Putamen (tissue), 1 donor: ENCODE data around the gene MAPK4.
A peak's percentile ranks its signal among the peaks of the same experiment; 100 is the strongest.
"Not testable (repeated sequence)": the region's sequence is repeated elsewhere in the genome, so short reads cannot be mapped to it uniquely, and the experiment has no call there.

Experiments used
- DNase-seq: peaks from one replicate; pipeline ENCODE4 v3.0.0-alpha.2; 2016; ENCODE audit warnings: low spot score

Gene MAPK4

GRCh38 chr18:50559752-50560680, at the start of gene MAPK4:
MAPK4 (plus strand) TSS chr18:50560087; CDS start chr18:50663959, 103,872 bp downstream.
- DNase-seq, result peak; percentile 50

DNA sequence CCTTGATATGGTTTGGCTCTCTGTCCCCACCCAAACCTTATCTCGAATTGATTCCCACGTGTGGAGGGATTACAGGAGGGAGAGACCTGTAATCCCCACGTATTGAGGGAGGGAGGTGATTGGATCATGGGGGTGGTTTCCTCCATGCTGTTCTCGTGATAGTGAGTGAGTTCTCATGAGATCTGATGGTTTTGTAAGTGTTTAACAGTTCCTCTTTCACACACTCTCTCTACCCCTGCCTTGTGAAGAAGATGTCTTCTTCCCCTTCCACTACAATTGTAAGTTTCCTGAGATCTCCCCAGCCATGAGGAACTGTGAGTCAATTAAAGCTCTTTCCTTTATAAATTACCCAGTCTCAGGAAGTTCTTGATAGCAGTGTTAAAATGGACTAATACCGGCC, 42.6 kb upstream of the MAPK4 start:
- not testable (repeated sequence) for DNase-seq

- DNase-seq, result peak; percentile 24
Measured at GRCh38 chr18:50518787-50519546, 40.9 kb upstream of the MAPK4 start.

GRCh38 chr18:50523165-50523564, 36.7 kb upstream of the MAPK4 start:
- DNase-seq, result no peak

- DNase-seq, result no peak
Measured at GRCh38 chr18:50527636-50528307, 32.1 kb upstream of the MAPK4 start.

DNA sequence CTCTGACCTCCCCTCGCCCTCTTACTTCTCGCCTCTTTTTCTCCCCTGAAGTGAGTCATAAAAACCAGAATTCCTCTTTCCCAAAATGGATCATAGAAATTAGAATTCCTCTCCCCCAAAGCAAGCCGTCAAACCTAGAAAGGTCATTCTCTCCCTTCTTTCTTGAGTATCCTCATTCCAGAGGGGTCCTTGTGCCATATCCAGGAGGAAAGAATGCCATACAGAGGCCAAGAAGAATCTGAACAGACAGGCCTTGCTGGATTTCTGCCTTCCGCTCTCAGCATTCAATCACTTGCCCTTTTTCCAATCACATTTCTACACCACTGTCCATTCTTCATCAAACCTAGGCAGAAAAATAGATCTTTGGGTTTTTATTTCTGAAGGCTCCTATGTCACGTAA, 31.1 kb upstream of the MAPK4 start:
- DNase-seq, result no peak

GRCh38 chr18:50533822-50534221, 26.1 kb upstream of the MAPK4 start:
- not testable (repeated sequence) for DNase-seq

DNA sequence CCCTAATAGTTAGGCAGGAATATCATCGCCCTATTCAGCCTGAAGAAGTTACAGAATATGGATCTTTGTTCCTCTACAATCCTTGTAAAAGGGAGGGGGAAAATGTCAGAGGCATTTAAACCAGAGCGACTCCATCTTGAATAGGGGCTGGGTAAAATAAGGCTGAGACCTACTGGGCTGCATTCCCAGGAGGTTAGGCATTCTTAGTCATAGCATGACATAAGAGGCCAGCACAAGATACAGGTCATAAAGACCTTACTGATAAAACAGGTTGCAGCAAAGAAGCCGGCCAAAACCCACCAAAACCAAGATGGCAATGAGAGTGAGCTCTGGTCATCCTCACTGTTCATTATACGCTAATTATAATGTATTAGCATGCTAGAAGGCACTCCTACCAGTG, 15.4 kb upstream of the MAPK4 start:
- DNase-seq, result not testable (repeated sequence)

DNA sequence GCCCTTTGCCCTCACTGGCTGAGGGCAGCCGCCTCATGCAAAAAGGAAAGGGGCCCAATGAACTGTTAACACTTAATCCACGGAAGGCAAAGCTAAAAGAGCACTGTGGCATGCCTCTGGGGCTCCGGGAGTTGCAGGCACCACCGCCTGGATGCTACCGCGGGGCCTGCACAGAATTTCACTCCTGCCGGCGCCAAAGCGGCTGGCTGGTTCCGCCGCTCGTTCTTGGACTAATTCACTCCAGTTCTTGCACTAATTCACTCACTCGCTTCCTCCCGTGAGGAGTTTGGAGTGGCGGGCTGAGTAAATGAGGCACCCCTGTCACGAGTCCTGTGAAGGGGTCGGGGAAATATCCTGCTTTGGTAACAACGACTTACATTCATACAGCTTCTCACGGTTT, 14.0 kb upstream of the MAPK4 start:
- no peak for DNase-seq

DNA sequence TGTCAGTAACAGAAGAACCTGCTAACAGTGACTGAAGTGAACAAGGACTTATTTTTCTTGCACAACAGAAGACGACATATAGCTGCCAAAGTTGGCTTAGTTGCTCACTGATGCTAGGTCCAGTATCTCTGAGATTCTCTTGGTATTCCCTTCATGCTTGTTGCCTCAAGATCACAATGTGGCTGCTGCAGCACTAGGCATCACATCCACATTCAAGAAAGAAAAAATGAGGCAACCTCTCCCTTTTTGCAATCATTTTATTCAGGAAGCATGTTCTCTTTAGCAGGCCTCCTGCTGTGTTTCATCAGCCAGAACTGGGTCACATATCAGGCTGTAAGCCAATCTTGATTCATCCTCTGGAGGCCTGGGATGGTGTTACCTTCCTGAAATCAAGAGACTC, 11.7 kb upstream of the MAPK4 start:
- no peak for DNase-seq

GRCh38 chr18:50551651-50552050, 8.2 kb upstream of the MAPK4 start:
- DNase-seq, result not testable (repeated sequence)

- no peak for DNase-seq
Measured at GRCh38 chr18:50558157-50558556, 1.7 kb upstream of the MAPK4 start.

DNA sequence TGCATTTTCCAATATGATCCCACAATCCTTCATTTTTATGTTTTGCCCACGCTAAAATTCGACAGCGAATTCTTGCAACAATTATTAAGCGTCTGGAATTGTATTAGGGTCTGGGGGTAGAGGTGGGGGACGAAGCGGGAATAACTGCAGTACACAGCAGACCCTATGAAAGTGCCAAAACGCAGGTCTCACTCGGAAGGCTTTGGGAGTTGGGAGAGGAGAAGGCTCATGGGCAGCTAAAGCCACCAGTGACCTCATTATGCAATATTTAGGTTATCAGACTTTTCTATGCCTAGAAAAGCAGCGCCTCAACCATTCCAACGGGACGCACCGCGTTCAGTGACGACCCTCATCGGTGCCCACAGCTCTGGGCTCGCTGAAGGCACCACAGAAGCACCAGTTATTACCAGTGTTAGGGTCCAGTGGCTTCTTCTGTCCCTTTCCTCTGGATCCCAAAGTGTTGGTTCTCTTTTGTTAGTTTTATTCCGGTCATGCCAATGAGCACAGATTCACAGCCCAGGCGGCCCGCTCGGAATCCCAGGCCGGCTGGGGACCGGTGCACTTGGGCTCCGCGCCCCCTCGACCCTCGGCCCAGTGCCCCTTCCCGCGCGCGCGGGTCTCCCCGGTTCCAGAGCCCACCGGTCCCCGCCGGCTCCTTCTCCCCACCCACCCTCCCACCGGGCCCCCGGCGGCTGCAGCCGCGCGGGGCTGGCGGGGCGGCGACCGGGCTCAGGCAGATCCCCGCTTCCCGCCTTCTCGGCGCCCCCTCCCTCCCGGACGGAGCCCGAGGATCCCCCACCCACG, 737 bp upstream of the MAPK4 start:
- DNase-seq, result no peak

GRCh38 chr18:50560681-50561629, 1.1 kb downstream of the MAPK4 start:
- DNase-seq, result no peak

DNA sequence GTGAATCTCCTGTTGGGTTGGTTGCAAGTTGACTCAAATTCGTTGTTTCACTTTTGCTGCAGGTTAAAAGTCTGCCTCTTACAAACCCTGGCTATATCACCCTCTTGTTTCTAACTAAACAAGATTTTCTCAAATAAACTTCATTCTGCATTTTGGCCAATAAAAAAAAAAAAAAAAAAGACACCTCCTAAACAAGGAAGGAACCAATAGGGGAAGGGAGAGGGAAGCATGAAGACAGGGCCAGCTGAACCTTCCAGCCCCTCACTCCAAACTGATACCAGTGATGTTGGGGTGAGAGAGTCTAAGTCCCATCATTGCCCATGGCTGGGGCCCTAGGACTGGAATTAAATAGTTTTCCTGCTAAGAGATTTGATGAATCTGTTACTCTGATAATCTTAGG, 2.4 kb downstream of the MAPK4 start:
- DNase-seq, result not testable (repeated sequence)

GRCh38 chr18:50562686-50563085, 2.8 kb downstream of the MAPK4 start:
- no peak for DNase-seq

- no peak for DNase-seq
Measured at GRCh38 chr18:50563376-50563775, 3.5 kb downstream of the MAPK4 start.

GRCh38 chr18:50569930-50570329, 10.0 kb downstream of the MAPK4 start:
- DNase-seq, result no peak

DNA sequence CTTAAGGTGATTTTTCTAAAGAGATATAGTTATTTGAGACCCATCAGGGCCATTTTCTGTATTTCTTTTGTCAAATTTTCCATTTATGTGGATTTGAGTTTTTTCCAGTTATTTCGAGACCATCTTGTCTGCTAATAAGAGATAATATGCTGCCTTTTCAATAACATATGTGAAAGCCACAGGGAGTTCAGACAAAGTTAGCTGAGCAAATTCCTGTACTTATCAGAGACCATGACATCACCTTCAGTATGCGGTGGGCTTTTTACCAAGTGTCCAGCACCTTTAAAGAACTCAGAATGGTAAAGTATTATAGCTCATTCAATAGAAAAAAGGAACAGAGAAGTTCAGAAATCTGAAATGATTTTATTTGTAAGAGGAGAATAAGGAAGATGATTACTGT, 11.7 kb downstream of the MAPK4 start:
- DNase-seq, result no peak

DNA sequence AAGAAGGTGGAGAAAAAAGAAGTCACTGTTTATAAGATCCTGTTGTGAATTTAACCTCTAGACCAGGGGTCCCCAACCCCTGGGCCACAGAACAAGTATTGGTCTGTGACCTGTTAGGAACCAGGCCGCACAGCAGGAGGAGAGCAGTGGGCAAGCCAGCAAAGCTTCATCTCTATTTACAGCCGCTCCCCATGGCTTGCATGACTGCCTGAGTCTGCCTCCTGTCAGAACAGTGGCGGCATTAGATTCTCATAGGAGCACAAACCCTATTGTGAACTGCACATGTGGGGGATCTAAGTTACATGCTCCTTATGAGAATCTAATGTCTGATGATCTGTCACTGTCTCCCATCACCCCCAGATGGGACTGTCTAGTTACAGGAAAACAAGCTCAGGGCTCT, 13.3 kb downstream of the MAPK4 start:
- not testable (repeated sequence) for DNase-seq
